WERI-Rb-1 (cell line): ENCODE results near the gene ZBTB8OS.
"Not testable (repeated sequence)": the region's sequence is repeated elsewhere in the genome, so short reads cannot be mapped to it uniquely, and the experiment has no call there.

ENCODE experiments used
- DNase-seq: peaks from one replicate; pipeline ENCODE4 v3.0.0-alpha.2; 2020
- H3K27ac ChIP-seq: fragments of 250-450 bp; sonication (Bioruptor Pico); 2 replicates; pipeline ENCODE4 v1.5.1; 2020; ENCODE audit warnings: mild to moderate bottlenecking, moderate library complexity
- H3K27me3 ChIP-seq: fragments of 250-450 bp; sonication (Bioruptor Pico); 2 replicates; pipeline ENCODE4 v1.5.1; 2021; ENCODE audit warnings: mild to moderate bottlenecking, low read depth, moderate library complexity; ENCODE audit not compliant: insufficient read depth, severe bottlenecking
- H3K36me3 ChIP-seq: fragments of 250-450 bp; sonication (Bioruptor Pico); 2 replicates; pipeline ENCODE4 v1.5.1; 2020; ENCODE audit warnings: mild to moderate bottlenecking, moderate library complexity
- H3K4me3 ChIP-seq: 2 replicates; pipeline ENCODE4 v1.5.1; 2011; ENCODE audit warnings: low read depth, mild to moderate bottlenecking, control low read depth, low read length
- H3K9me3 ChIP-seq: fragments of 250-450 bp; sonication (Bioruptor Pico); 2 replicates; pipeline ENCODE4 v1.5.1; 2021; ENCODE audit warnings: mild to moderate bottlenecking, moderate library complexity; ENCODE audit not compliant: severe bottlenecking
- CTCF ChIP-seq: IDR thresholded peaks from 2 replicates; pipeline ENCODE4 v1.5.1; 2011; ENCODE audit warnings: low read depth, mild to moderate bottlenecking, control low read depth, inconsistent platforms, low read length

ZBTB8OS gene

GRCh38 chr1:32685498-32685897, 35.1 kb upstream of the ZBTB8OS start:
- Histone ChIP-seq H3K36me3 (peaks cover 71% of the 10 kb centered on the region), H3K9me3 (no peaks in the 10 kb centered on the region), H3K27me3 (no peaks in the 10 kb centered on the region), H3K4me3 (no peak overlapping the region), H3K27ac (no peak overlapping the region)
- TF ChIP-seq CTCF, result no peak
- no peak for DNase-seq

- no peaks in the 10 kb centered on the region for H3K27me3 ChIP-seq
- no peaks in the 10 kb centered on the region for H3K9me3 ChIP-seq
- DNase-seq, result no peak
- H3K4me3 ChIP-seq, result no peak overlapping the region
- peaks cover 73% of the 10 kb centered on the region for H3K36me3 ChIP-seq
- no peak for TF ChIP-seq CTCF
- no peak overlapping the region for H3K27ac ChIP-seq
Observed at GRCh38 chr1:32684167-32684811, 33.9 kb upstream of the ZBTB8OS start.

GRCh38 chr1:32683397-32683796, 33.0 kb upstream of the ZBTB8OS start:
- Histone ChIP-seq H3K4me3 (no peak overlapping the region), H3K9me3 (no peaks in the 10 kb centered on the region), H3K27me3 (no peaks in the 10 kb centered on the region), H3K36me3 (peaks cover 81% of the 10 kb centered on the region), H3K27ac (no peak overlapping the region)
- no peak for TF ChIP-seq CTCF
- DNase-seq, result no peak

GRCh38 chr1:32681999-32682398, 31.6 kb upstream of the ZBTB8OS start:
- Histone ChIP-seq H3K4me3 (no peak overlapping the region), H3K9me3 (no peaks in the 10 kb centered on the region), H3K27me3 (no peaks in the 10 kb centered on the region), H3K27ac (no peak overlapping the region), H3K36me3 (peaks cover 90% of the 10 kb centered on the region)
- no peak for DNase-seq
- TF ChIP-seq CTCF, result no peak

- Histone ChIP-seq H3K36me3 (peaks cover 90% of the 10 kb centered on the region), H3K9me3 (no peaks in the 10 kb centered on the region), H3K27me3 (no peaks in the 10 kb centered on the region), H3K4me3 (no peak overlapping the region), H3K27ac (no peak overlapping the region)
- no peak for DNase-seq
- no peak for TF ChIP-seq CTCF
Observed at GRCh38 chr1:32681509-32681908, 31.2 kb upstream of the ZBTB8OS start.

GRCh38 chr1:32680642-32681041, 30.3 kb upstream of the ZBTB8OS start:
- H3K9me3 ChIP-seq, result no peaks in the 10 kb centered on the region
- no peak overlapping the region for H3K4me3 ChIP-seq
- peaks cover 88% of the 10 kb centered on the region for H3K36me3 ChIP-seq
- no peak for DNase-seq
- no peak overlapping the region for H3K27ac ChIP-seq
- H3K27me3 ChIP-seq, result no peaks in the 10 kb centered on the region
- no peak for TF ChIP-seq CTCF

GRCh38 chr1:32679993-32680392, 29.6 kb upstream of the ZBTB8OS start:
- not testable (repeated sequence) for H3K9me3 ChIP-seq, H3K27ac ChIP-seq, DNase-seq, H3K4me3 ChIP-seq, H3K27me3 ChIP-seq
- H3K36me3 ChIP-seq, result peaks cover 88% of the 10 kb centered on the region
